DOHH2 (cell line): ENCODE results near the gene NAB2.

Source experiments
- H3F3A ChIP-seq: fragments of 200-600 bp; sonication (generic), shearing (Covaris generic); 2 replicates; pipeline ENCODE4 v1.6.0; 2016; ENCODE audit warnings: antibody characterized with exemption, mild to moderate bottlenecking; ENCODE audit not compliant: control insufficient read depth, insufficient read depth
- H3K27ac ChIP-seq: fragments of 200-600 bp; sonication (generic); 2 replicates; pipeline ENCODE4 v1.5.1; 2014; ENCODE audit warnings: low read depth, mild to moderate bottlenecking, low read length, moderate library complexity
- H3K27me3 ChIP-seq: fragments of 200-600 bp; sonication (generic); 2 replicates; pipeline ENCODE4 v1.6.1; 2014; ENCODE audit warnings: mild to moderate bottlenecking, low read length, mixed read lengths; ENCODE audit not compliant: control insufficient read depth
- H3K36me3 ChIP-seq: fragments of 200-600 bp; sonication (generic); 2 replicates; pipeline ENCODE4 v1.6.1; 2014; ENCODE audit warnings: mild to moderate bottlenecking, low read length, moderate library complexity, mixed read lengths; ENCODE audit not compliant: control insufficient read depth
- H3K4me1 ChIP-seq: fragments of 200-600 bp; sonication (generic); 2 replicates; pipeline ENCODE4 v1.6.1; 2014; ENCODE audit warnings: mild to moderate bottlenecking, low read length, mixed read lengths; ENCODE audit not compliant: control insufficient read depth
- H3K4me2 ChIP-seq: fragments of 200-600 bp; sonication (generic); 2 replicates; pipeline ENCODE4 v1.6.0; 2014; ENCODE audit warnings: mild to moderate bottlenecking, low read length, moderate library complexity
- H3K4me3 ChIP-seq: fragments of 200-600 bp; sonication (generic); 2 replicates; pipeline ENCODE4 v1.5.1; 2014; ENCODE audit warnings: mild to moderate bottlenecking, low read length, mixed read lengths
- H3K79me2 ChIP-seq: fragments of 200-600 bp; sonication (generic); 2 replicates; pipeline ENCODE4 v1.6.1; 2014; ENCODE audit warnings: mild to moderate bottlenecking, low read length, mixed read lengths; ENCODE audit not compliant: control insufficient read depth
- H3K9me2 ChIP-seq: fragments of 200-600 bp; sonication (generic); replicated peaks from 2 replicates; pipeline ENCODE4 v1.6.1; 2014; ENCODE audit warnings: mild to moderate bottlenecking, low read length, mixed read lengths; ENCODE audit not compliant: control insufficient read depth
- H3K9me3 ChIP-seq: fragments of 200-600 bp; sonication (generic); 2 replicates; pipeline ENCODE4 v1.6.1; 2014; ENCODE audit warnings: antibody characterized with exemption, low read length, mixed read lengths; ENCODE audit not compliant: control insufficient read depth, insufficient read depth
- H4K20me1 ChIP-seq: fragments of 200-600 bp; sonication (generic); 2 replicates; pipeline ENCODE4 v1.6.0; 2014; ENCODE audit warnings: low read depth, mild to moderate bottlenecking, antibody characterized with exemption, low read length, moderate library complexity; ENCODE audit not compliant: control insufficient read depth, insufficient read depth
- EZH2phosphoT487 ChIP-seq: fragments of 200-600 bp; sonication (generic); IDR thresholded peaks from 2 replicates; pipeline ENCODE4 v1.6.1; 2017; ENCODE audit warnings: borderline replicate concordance, mild to moderate bottlenecking, antibody characterized with exemption, low read length, moderate library complexity, mixed read lengths
- TF ChIP-seq, protein P1 (sequence below): fragments of 200-600 bp; sonication (generic); IDR thresholded peaks from one replicate; pipeline ENCODE4 v1.5.1; 2014; ENCODE audit warnings: antibody characterized with exemption, mild to moderate bottlenecking, low read depth, low read length; ENCODE audit not compliant: poor library complexity, severe bottlenecking

The NAB2 gene

DNA sequence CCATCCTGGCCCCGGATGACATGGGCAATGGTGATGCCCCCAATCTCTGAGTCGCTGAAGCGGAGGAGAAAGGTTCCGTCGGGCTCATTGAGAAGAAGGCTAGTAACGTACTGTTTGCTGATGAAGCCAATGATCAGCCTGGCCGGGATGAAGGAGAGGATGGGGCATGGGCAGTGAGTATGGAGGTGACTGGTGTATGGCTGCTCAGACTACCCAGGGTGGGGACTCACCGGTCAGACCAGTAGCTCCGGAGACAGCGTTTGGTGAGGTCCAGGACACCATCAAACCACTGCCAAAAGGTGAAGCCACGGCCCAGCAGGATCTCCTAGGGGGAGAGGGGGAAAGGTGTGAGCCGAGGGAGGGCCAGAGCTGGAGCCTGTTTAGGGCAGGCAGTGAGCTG, 10.9 kb downstream of the NAB2 start:
- TF ChIP-seq, protein P1, sequence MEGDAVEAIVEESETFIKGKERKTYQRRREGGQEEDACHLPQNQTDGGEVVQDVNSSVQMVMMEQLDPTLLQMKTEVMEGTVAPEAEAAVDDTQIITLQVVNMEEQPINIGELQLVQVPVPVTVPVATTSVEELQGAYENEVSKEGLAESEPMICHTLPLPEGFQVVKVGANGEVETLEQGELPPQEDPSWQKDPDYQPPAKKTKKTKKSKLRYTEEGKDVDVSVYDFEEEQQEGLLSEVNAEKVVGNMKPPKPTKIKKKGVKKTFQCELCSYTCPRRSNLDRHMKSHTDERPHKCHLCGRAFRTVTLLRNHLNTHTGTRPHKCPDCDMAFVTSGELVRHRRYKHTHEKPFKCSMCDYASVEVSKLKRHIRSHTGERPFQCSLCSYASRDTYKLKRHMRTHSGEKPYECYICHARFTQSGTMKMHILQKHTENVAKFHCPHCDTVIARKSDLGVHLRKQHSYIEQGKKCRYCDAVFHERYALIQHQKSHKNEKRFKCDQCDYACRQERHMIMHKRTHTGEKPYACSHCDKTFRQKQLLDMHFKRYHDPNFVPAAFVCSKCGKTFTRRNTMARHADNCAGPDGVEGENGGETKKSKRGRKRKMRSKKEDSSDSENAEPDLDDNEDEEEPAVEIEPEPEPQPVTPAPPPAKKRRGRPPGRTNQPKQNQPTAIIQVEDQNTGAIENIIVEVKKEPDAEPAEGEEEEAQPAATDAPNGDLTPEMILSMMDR, result no peak
- no peak for TF ChIP-seq EZH2phosphoT487
- Histone ChIP-seq H3K9me3 (no peaks in the 10 kb centered on the region), H3F3A (peaks cover 13% of the 10 kb centered on the region), H3K4me3 (no peak overlapping the region), H3K4me2 (no peak overlapping the region), H3K27ac (no peak overlapping the region), H3K27me3 (no peaks in the 10 kb centered on the region), H3K79me2 (no peaks in the 10 kb centered on the region), H3K36me3 (peaks cover 78% of the 10 kb centered on the region), H3K9me2 (no peaks in the 10 kb centered on the region), H4K20me1 (no peaks in the 10 kb centered on the region), H3K4me1 (peaks cover 1% of the 10 kb centered on the region)

DNA sequence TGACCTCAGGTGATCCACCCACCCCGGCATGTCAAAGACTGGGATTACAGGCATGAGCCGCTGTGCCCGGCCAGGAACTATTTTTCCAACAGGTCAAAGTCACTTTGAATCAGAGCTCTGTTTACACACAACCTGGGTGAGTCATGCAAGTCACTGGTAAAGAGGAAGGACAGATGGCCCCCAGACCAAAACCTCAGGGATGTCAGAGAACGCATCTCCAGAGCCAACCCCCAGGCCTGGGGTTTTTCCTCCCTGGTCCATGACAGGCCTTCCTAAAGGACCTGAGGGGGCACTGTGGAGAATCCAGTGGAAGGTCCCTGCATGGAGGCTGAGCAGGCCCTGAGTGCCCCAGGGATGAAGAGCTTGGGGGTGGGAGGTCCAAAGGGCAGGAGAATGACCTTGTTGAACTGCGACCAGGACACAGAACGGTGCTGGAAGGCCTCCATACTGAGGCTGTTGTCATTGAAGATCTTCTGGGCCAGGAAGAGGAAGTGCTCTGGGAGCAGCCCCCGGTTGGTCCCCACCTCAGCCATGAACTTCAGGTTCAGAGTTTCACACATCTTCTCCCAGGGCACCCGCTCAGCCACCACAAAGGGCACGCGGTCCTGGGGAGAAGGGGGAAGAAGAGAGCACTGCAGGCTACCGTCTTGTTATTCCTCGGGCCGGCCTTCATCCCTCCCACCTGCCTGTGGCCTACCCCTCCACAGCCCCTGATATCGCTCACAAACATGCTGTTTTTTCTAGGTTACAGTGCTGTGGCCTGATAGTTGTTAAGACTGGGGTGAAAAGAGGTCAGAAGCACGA, 13.2 kb downstream of the NAB2 start:
- H3K9me3 ChIP-seq, result no peaks in the 10 kb centered on the region
- H3K79me2 ChIP-seq, result peaks cover 9% of the 10 kb centered on the region
- no peak overlapping the region for H3K4me2 ChIP-seq
- no peak overlapping the region for H3K4me3 ChIP-seq
- H3F3A ChIP-seq, result no peaks in the 10 kb centered on the region; the same call in 1 of the 2 replicates
- no peaks in the 10 kb centered on the region for H3K9me2 ChIP-seq
- no peaks in the 10 kb centered on the region for H3K4me1 ChIP-seq
- no peak for TF ChIP-seq EZH2phosphoT487
- TF ChIP-seq, protein P1, result no peak
- peaks cover 83% of the 10 kb centered on the region for H3K36me3 ChIP-seq
- H4K20me1 ChIP-seq, result 0 out of 2 replicates have a peak, but pooled peaks cover 3% of the 10 kb centered on the region
- H3K27me3 ChIP-seq, result no peaks in the 10 kb centered on the region
- no peak overlapping the region for H3K27ac ChIP-seq

DNA sequence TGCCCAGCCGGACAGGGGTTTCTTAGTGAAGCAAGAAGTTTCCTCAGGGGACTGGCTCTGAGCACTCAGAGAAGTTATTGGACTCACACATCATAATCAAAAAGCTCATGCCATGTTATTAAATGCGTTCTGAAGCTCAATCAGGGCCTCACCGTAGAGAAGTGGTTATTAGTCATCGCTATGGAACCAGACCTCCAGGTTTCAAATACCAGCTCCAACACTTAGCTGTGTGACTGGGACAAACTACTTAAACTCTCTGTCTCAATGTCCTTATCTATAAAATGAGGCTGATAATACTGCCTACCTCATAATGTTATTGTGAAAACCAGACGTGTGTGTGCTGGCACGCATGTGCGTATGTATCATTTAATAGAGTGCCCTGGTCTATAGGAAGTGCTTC, 14.9 kb downstream of the NAB2 start:
- H3K27me3 ChIP-seq, result no peaks in the 10 kb centered on the region
- H3F3A ChIP-seq, result no peaks in the 10 kb centered on the region; the same call in 1 of the 2 replicates
- H3K4me1 ChIP-seq, result peaks cover 15% of the 10 kb centered on the region
- peaks cover 83% of the 10 kb centered on the region for H3K36me3 ChIP-seq
- no peak for TF ChIP-seq EZH2phosphoT487
- TF ChIP-seq, protein P1, result no peak
- no peak overlapping the region for H3K4me2 ChIP-seq
- H3K4me3 ChIP-seq, result no peak overlapping the region
- no peak overlapping the region for H3K27ac ChIP-seq
- H3K79me2 ChIP-seq, result peaks cover 27% of the 10 kb centered on the region
- H4K20me1 ChIP-seq, result peaks cover 14% of the 10 kb centered on the region; the same call in 1 of the 2 replicates
- no peaks in the 10 kb centered on the region for H3K9me2 ChIP-seq
- H3K9me3 ChIP-seq, result no peaks in the 10 kb centered on the region
